GM21529 (cell line): ENCODE measurements around the gene STARD13.
A peak's percentile ranks its signal among the peaks of the same experiment; 100 is the strongest.

Experiments used
- ATAC-seq: cut with Tn5 transposase; IDR thresholded peaks from one replicate; pipeline ENCODE4 v1.9.1; 2021; ENCODE audit not compliant: unreplicated experiment

The STARD13 gene

DNA sequence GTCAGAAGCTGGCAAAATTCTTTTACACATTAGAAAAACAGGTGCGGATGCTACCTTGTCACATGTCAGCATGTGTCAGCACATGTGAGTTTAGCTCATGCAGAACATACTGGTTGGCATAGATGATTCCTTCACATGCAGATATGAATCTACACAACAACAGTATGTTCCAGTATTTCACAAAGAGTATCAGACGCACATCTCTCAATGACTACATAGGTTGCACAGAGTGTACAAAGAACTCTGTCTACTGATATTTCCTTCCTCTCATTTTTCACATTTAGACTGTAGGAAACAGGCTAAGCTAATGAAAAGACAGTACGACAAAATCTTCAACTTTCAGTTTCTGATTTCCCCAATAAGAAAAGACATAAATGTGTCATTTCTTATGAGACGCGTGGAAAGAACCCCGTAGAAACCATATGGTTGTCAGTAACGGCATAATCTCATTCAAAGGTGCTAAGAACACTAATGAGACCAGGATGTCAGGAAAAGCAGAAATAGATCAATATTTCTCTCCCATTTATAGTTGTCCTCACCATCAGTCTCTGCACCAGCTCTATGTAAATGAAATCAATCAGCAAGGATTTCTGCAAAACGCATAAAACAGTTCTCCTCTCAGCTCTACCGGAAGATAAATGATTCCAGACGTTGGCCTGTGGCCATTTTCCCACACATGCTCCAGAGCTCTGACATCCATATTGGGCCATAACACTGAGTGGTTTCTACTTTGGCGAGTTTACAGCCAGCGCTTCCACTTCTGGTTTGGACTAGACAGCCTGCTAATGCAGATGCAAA lies 81.2 kb downstream of the STARD13 start:
- no peak for ATAC-seq

DNA sequence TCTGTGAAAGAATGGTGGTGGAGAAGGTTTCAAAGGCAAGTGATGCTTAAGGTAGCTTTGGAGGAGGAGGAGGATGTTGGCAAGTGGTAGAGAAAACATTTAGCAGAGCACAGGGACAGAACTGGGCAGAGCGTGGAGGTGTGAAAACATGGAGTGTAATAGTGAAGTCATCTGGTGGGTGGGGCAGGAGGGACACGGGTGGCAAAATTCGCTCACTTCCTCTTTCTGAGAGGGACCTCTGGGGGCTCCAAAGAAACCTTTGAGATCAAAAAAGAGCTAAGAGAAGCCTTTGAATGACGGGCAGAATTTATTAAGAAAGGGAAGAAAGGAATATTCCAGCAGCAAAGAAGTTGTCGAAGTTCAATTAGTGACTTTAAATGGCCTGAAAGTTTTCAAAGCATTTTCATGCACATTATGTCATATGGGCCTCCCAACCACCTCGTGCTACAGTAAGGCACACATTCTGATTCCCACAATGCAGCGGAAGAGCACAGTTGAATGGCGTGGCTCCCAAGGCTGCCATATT lies 82.8 kb downstream of the STARD13 start:
- ATAC-seq: peak; percentile 30

GRCh38 chr13:33201659-33202058 lies 83.9 kb downstream of the STARD13 start:
- no peak for ATAC-seq

DNA sequence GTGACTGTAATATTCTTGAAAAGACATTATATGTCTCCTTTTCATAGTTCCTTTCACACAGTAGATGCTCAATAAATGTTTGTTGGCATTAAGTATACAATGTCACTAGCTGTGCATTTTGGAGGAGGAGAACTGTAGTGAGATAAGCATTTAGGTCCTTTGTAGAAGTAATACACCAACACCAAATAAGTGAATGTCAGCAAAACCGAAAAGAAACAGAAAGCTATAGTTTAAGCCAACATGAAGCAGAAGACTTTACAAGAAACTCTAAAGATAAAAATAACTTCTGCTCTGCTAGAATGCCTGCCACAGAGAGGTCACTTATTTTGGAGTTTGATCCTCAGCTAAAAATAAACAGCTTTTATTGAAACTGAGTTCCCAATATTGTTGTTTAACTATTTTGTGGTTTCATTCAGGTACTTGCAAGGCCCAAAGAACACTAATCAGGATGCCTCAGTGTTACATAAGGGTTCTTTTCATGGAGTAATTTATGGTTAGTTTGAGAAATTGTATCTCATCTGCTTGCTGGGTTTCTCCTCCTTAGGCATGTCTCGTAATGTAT lies 86.2 kb downstream of the STARD13 start:
- ATAC-seq: no peak

- no peak for ATAC-seq
Observed at GRCh38 chr13:33197541-33197971, 88.0 kb downstream of the STARD13 start.

DNA sequence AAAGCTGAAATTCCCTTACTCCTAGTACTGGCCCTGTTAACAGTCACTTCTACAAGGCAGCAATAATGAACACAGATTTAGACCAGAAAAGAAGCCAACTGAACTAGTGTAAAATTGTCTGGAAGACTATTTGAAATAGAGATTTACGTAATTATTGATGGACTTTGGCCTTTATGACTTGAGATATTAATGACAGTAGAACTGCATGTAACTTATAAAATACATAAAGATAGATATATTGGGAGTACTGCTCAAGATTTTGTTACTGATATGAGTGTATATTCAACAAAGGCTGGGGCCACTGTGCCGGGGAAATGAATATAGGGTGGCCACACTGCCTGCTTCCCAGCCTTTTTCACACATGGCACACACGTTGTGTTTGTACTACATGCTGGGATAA lies 88.8 kb downstream of the STARD13 start:
- ATAC-seq: no peak

DNA sequence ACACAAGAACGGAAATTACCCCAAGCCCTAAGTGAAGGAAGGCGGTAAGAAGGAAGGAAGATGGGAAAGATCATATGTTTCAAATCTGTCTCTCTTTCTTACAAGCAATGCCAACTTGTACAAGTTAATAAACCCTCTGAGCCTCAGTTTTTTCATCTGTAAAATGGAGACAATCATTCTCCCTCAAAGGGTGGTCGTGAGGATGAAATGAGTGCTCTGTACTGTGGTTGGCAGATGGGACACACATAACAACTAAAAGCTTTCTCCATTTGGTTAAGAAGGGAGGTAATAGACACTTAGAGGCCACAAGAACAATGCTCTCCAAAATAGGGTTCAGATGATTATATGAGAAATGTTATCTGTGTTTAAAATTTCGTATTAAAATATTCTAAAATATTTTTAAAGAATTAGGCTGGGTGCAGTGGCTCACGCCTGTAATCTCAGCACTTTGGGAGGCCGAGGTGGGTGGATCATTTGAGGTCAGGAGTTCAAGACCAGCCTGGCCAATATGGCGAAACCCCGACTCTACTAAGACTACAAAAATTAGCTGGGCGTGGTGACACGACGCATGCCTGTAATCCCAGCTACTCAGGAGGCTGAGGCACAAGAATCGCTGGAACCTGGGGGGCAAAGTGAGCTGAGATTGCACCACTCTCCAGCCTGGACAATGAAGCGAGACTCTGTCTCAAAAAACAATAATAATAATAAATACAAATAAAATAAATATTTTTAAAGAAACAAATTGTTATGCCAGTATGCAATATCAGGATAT lies 89.7 kb downstream of the STARD13 start:
- no peak for ATAC-seq

GRCh38 chr13:33194820-33195692 lies 90.5 kb downstream of the STARD13 start:
- ATAC-seq: peak; percentile 95

DNA sequence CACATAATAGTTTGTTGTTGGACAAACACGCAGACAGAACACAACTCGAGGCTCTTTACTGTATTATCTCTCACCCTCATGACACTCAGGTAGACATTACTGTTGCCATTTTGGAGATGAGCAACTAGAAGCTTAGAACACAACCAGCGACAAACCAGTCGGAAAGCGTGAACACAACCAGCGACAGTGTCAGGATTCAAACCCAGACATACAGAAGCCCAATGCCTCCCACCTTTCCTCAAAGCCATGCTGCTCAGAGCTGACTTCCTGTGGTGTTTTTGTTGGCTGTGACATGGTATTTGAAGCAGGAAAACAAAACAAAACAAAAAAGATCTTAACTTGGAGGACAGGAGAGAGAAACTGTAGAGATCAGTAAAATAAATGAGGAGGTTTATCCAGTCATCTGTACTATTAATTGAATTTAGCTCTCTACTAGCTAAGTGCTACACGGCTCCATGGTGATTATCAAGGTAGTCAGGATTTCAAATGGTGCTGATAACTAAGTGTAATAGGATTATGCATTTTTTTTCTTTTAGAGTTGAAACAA lies 92.1 kb downstream of the STARD13 start:
- no peak for ATAC-seq

DNA sequence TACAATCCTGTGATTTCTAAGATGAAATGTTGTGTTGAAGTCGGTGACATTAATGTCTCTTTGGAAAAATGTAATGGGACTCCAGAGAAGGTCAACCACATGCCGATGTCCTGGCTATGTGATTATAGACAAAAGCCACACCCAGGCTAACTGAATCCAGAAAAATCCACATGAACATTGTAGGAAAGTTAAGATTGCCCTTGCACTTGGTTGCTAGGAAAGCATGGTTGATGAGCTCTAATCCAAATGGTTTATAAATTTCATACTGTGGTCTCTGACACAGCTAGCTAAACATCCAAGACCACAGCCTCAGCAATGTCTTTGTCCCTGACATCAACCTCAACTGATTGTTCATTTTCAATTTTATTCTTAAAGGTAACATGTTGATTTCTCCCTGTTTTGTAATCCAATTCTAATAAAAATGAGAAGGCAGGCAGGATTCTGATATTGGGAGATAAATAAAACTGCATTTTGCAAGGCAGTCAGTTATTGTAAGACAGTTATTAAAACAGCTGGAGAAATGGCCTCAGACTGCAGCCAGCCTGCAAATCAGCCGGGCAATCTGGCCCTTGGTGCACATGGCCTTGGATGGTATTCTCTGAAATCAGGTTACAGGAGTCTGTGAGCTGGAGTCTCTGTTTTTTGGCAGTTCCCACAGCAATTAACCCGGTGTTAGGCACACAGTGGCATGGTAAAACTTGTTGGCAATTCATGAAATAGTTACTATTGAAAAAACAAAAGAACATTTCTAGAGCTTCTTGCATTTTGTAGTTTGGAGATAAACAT lies 93.9 kb downstream of the STARD13 start:
- ATAC-seq: no peak

DNA sequence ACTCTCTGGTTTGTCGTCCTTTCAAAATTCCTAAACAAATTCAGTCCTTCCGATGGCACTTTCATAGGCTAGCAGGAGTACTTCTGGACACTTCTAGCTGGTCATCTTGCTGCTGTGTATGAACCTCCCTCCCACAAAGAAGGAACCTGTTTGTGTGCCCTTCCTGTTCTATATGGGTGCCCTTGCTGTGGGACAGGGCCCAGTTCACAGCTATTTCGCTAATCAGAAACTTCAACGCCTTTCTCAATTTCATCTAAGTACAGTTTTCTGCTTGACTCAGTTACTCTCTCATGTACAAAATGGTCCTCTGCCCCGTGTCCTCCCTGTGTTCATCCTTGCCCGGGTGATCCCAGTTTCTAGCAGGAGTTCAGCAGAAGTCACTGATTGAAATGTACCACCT lies 96.1 kb downstream of the STARD13 start:
- ATAC-seq: no peak

- ATAC-seq: peak; percentile 63
Observed at GRCh38 chr13:33188093-33188882, 97.3 kb downstream of the STARD13 start.

GRCh38 chr13:33186861-33187291 lies 98.7 kb downstream of the STARD13 start:
- no peak for ATAC-seq

GRCh38 chr13:33185853-33186252 lies 99.7 kb downstream of the STARD13 start:
- no peak for ATAC-seq

DNA sequence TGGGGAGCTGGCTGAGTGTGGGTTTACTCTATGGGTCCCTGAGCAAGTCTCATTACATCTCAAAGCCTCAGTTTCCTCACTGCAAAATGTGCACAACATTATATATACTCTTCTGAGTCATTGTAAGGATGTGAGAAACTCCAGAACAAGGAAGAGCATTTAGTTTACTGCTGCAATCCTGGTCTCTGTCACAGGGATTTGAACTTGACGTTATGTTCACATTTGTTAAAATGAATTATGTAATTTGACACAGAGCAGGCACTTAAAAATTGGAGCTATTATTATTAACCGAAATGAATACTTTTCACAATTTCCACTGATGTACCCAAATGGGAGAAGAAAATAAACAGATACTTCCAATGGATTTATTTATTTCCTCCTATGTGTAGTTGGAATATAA lies 101.0 kb downstream of the STARD13 start:
- no peak for ATAC-seq

- no peak for ATAC-seq
Observed at GRCh38 chr13:33184112-33184490, 101.5 kb downstream of the STARD13 start.

DNA sequence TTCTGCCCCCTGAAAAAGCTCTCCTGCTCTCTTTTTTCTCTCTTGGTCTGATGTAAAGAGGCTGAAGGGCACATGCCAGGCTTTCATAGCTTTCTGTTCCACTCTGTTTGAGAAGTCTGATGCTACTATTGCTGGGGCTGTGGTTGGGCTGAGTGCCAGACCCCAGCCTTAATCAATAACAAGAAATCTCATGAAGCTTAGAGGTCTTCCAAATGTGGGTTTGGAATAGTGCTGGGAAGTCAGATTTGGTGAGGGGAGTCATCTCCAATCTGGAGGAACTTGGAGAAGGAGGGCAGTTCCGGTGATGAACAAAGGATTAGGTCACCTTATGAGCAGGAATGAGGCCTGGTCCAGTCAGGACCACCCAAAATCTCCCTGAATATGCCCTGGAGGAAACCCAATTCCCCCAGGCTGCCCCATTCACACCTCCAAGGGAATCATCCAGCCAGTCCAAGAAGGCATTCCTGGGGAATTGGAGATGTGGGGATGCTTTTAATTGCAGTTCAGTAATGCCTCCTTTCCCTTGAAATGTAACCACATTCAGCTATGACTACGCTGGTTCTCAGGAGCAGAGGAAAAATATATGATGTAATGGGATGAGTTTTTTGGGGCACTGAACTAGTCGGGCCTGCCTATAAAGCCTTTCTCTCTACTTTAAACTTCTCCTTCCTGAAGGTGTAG lies 102.0 kb downstream of the STARD13 start:
- no peak for ATAC-seq

- ATAC-seq: peak; percentile 56
Observed at GRCh38 chr13:33182729-33183128, 102.8 kb downstream of the STARD13 start.
